ENCODE data around the gene PLEKHM3. TPM values are rescaled to one million over a fixed set of nuclear protein-coding genes. Genes with fewer than 3 reads are reported as not detected.

PLEKHM3 gene
- total RNA-seq, 2 donors from 2014 or later, result 14.0 to 15.2 TPM

- Histone ChIP-seq H3K27me3 (no peaks in the 10 kb centered on the region), H3K4me1 (peaks cover 47% of the 10 kb centered on the region), H3K4me3 (no peak overlapping the region), H3K27ac (peak overlapping the region; percentile 52 to 88 (median 68)), H3K36me3 (replicated peaks in 1 of 2; ENCODE audit: insufficient read depth in 1 of 2, low read depth in 2 of 2) (no peaks in the 10 kb centered on the region), H3K9me3 (no peaks in the 10 kb centered on the region)
- intact Hi-C loops (cut with DNase I), result no loop called here
- TF ChIP-seq POLR2A (IDR thresholded peaks at IDR 0.05), result no peak
- TF ChIP-seq CTCF (IDR thresholded peaks at IDR 0.05), result no peak
- WGBS, 2 donors, result 18 to 24% methylated on average over 3 of the region's 3 CpGs
- ATAC-seq, result peak; percentile 43
- DNase-seq, result no peak
Measured at GRCh38 chr2:207845202-207845864, 180.0 kb downstream of the PLEKHM3 start.

DNA sequence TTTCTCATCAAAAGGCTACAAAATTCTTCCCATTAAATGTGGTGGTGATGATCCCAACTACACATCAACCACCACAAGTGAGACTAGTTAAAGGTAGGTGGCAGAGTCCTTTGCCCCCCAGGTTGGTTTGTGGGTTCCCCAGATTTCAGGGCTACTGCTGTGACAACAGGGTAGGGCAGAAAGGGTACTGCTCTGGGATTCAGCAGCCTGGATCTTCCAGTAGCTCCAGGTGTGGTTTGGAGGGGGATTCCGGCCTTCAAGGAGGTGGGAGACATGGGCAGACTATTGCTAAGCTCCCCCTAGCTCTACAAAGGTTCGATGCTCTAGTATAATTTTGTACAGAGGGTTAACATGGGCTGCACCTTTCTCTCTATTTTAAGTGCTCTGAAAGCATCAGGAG, 180.7 kb downstream of the PLEKHM3 start:
- H3K27ac ChIP-seq, result peak overlapping the region; percentile 60 to 88 (median 68)
- ATAC-seq (no peak), DNase-seq (no peak)
- H3K27me3 ChIP-seq, result no peaks in the 10 kb centered on the region
- no peak overlapping the region for H3K4me3 ChIP-seq
- H3K4me1 ChIP-seq, result peaks cover 47% of the 10 kb centered on the region
- H3K9me3 ChIP-seq, result no peaks in the 10 kb centered on the region
- intact Hi-C loops (cut with DNase I), result no loop called here
- TF ChIP-seq POLR2A (IDR thresholded peaks at IDR 0.05) (no peak), CTCF (IDR thresholded peaks at IDR 0.05) (no peak)
- 43 to 53% methylated on average over 2 of the region's 2 CpGs for WGBS, 2 donors
- H3K36me3 ChIP-seq (replicated peaks in 1 of 2; ENCODE audit: insufficient read depth in 1 of 2, low read depth in 2 of 2), result no peaks in the 10 kb centered on the region

DNA sequence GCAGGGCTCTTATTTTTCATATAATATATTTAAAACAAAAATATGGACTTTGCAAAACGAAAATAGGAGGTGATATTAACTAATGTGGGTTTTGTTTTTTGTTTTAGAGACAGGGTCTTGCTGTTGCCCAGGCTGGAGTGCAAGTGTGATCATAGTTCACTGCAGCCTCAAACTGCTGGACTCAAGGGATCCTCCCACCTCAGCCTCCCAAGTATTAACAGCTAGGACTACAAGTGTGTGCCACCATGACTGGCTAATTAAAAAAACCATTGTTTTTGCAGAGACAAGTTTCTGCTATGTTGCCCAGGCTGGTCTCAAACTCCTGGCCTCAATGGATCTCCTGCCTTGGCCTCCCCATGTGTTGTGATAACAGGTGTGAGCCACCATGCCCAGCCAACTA, 185.2 kb downstream of the PLEKHM3 start:
- Histone ChIP-seq H3K4me3 (no peak overlapping the region), H3K27ac (no peak overlapping the region), H3K27me3 (no peaks in the 10 kb centered on the region), H3K36me3 (replicated peaks in 1 of 2; ENCODE audit: insufficient read depth in 1 of 2, low read depth in 2 of 2) (no peaks in the 10 kb centered on the region), H3K4me1 (peaks cover 8% of the 10 kb centered on the region), H3K9me3 (no peaks in the 10 kb centered on the region)
- WGBS, 2 donors, result 71 to 83% methylated on average over 1 of the region's 1 CpG
- no peak for DNase-seq
- TF ChIP-seq POLR2A (IDR thresholded peaks at IDR 0.05) (no peak), CTCF (IDR thresholded peaks at IDR 0.05) (no peak)
- no peak for ATAC-seq
- intact Hi-C loops (cut with DNase I), result no loop called here

DNA sequence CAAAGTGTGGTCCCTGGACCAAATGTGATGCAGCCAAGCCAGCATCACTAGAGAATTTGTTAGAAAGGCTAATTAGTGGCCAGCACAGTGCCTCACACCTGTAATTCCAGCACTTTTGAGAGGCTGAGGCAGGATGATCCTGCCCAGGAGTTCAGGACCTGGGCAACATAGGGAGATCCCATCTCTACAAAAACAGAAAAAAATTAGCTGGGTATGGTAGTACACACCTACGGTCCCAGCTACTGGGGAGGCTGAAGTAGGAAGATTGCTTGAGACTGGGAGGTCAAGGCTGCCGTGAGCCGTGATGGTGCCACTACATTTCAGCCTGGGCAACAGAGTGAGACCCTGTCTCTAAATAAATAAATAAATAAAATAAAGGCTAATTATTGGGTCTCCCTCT, 185.8 kb downstream of the PLEKHM3 start:
- TF ChIP-seq CTCF (IDR thresholded peaks at IDR 0.05), result no peak
- no peak for TF ChIP-seq POLR2A (IDR thresholded peaks at IDR 0.05)
- Histone ChIP-seq H3K4me3 (no peak overlapping the region), H3K36me3 (replicated peaks in 1 of 2; ENCODE audit: insufficient read depth in 1 of 2, low read depth in 2 of 2) (no peaks in the 10 kb centered on the region), H3K9me3 (no peaks in the 10 kb centered on the region), H3K27ac (no peak overlapping the region), H3K27me3 (no peaks in the 10 kb centered on the region), H3K4me1 (peaks cover 2% of the 10 kb centered on the region)
- intact Hi-C loops (cut with DNase I), result no loop called here
- ATAC-seq (no peak), DNase-seq (no peak)
- WGBS, 2 donors, result 95 to 97% methylated on average over 3 of the region's 3 CpGs

DNA sequence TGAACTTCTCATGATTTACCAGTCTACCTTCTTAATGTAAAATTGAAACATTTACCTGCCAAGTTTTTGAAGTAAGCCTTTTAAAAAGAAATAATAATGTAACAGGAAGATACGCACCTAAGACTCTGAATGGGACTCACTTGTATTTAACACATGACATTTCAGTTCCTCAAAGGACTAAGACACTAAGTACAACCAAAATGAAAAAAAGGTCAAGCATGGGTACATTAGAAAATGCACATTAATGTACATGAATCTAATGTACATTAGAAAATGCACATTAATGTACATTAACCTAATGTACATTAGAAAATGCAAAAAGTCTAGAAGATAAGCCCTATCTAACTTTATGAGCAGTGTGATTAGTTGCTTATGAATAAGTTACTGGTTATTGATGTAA, 186.3 kb downstream of the PLEKHM3 start:
- Histone ChIP-seq H3K36me3 (replicated peaks in 1 of 2; ENCODE audit: insufficient read depth in 1 of 2, low read depth in 2 of 2) (no peaks in the 10 kb centered on the region), H3K27me3 (no peaks in the 10 kb centered on the region), H3K4me3 (no peak overlapping the region), H3K27ac (no peak overlapping the region), H3K4me1 (no peaks in the 10 kb centered on the region), H3K9me3 (no peaks in the 10 kb centered on the region)
- 92 to 96% methylated on average over 1 of the region's 1 CpG for WGBS, 2 donors
- ATAC-seq (no peak), DNase-seq (no peak)
- TF ChIP-seq CTCF (IDR thresholded peaks at IDR 0.05) (no peak), POLR2A (IDR thresholded peaks at IDR 0.05) (no peak)
- intact Hi-C loops (cut with DNase I), result no loop called here
